IMR-90 (cell line): ENCODE data around the gene ARL8B. TPM values are rescaled to one million over a fixed set of nuclear protein-coding genes. Genes with fewer than 3 reads are reported as not detected.
"Not testable (repeated sequence)": the region's sequence is repeated elsewhere in the genome, so short reads cannot be mapped to it uniquely, and the experiment has no call there.

Source experiments
- ATAC-seq: fragments of 200-7000 bp; cut with Tn5 transposase; 2 replicates; pipeline ENCODE4 v1.9.1; 2020; ENCODE audit warnings: low read depth, mild to moderate bottlenecking, moderate library complexity
- BruUV-seq: library from RNA; stranded (reverse); fragments of 400-500 nt; replicated peaks from 2 replicates; lab custom pipeline; 2021; lab: Mats Ljungman, UMichigan
- CTCF ChIA-PET: fragments of 300-600 bp; formaldehyde crosslinking; extraction: SDS; loops from one replicate; lab custom pipeline; 2021; ENCODE audit warnings: antibody characterized with exemption; lab: Yijun Ruan, JAX
- POLR2A ChIA-PET: fragments of 300-600 bp; sonication (Branson Sonifier 250); formaldehyde crosslinking; loops from one replicate; lab custom pipeline; 2022; ENCODE audit warnings: antibody characterized with exemption; ENCODE audit not compliant: unreplicated experiment; lab: Charles Lee
- DNase-seq: peaks from one replicate; pipeline ENCODE4 v3.0.0; 2013
- H2AFZ ChIP-seq: replicated peaks from 2 replicates; pipeline ENCODE3; 2013; ENCODE audit warnings: low read length, mild to moderate bottlenecking; ENCODE audit not compliant: poor library complexity
- H2AK5ac ChIP-seq: 2 replicates; pipeline ENCODE4 v1.6.1; 2013; ENCODE audit warnings: low read depth, low read length, inconsistent platforms
- H2AK9ac ChIP-seq: replicated peaks from 2 replicates; pipeline ENCODE3; 2013; ENCODE audit warnings: mild to moderate bottlenecking, low read depth, low read length, moderate library complexity; ENCODE audit not compliant: poor library complexity
- H2BK120ac ChIP-seq: 2 replicates; pipeline ENCODE4 v1.6.1; 2013; ENCODE audit warnings: low read depth, low read length, inconsistent platforms
- H2BK15ac ChIP-seq: 3 replicates; pipeline ENCODE4 v1.6.1; 2013; ENCODE audit warnings: low read depth, low read length, inconsistent platforms
- H2BK20ac ChIP-seq: 2 replicates; pipeline ENCODE4 v1.6.1; 2013; ENCODE audit warnings: low read depth, mild to moderate bottlenecking, inconsistent platforms, low read length, moderate library complexity
- H2BK5ac ChIP-seq: 2 replicates; pipeline ENCODE4 v1.6.1; 2013; ENCODE audit warnings: mild to moderate bottlenecking, low read depth, low read length, inconsistent platforms; ENCODE audit not compliant: poor library complexity, severe bottlenecking
- H3K14ac ChIP-seq: replicated peaks from 2 replicates; pipeline ENCODE4 v1.6.1; 2013; ENCODE audit warnings: low read depth, low read length, inconsistent platforms
- H3K18ac ChIP-seq: 2 replicates; pipeline ENCODE4 v1.6.1; 2013; ENCODE audit warnings: low read depth, low read length, control low read depth
- H3K23ac ChIP-seq: 2 replicates; pipeline ENCODE4 v1.6.1; 2013; ENCODE audit warnings: low read depth, low read length, inconsistent platforms
- H3K27ac ChIP-seq: 2 replicates; pipeline ENCODE4 v1.5.1; 2013; ENCODE audit warnings: mild to moderate bottlenecking, control low read depth, low read length; ENCODE audit not compliant: insufficient read depth
- H3K27me3 ChIP-seq: 2 replicates; pipeline ENCODE4 v1.6.1; 2013; ENCODE audit warnings: low read length; ENCODE audit not compliant: control insufficient read depth, insufficient read depth
- H3K36me3 ChIP-seq: 2 replicates; pipeline ENCODE4 v1.6.1; 2013; ENCODE audit warnings: low read length, mixed read lengths; ENCODE audit not compliant: control insufficient read depth, insufficient read depth
- H3K4ac ChIP-seq: 2 replicates; pipeline ENCODE4 v1.6.1; 2013; ENCODE audit warnings: low read depth, low read length, inconsistent platforms
- H3K4me1 ChIP-seq: 2 replicates; pipeline ENCODE4 v1.6.1; 2013; ENCODE audit warnings: low read length, mixed read lengths; ENCODE audit not compliant: control insufficient read depth, insufficient read depth
- H3K4me2 ChIP-seq: 2 replicates; pipeline ENCODE4 v1.6.1; 2013; ENCODE audit warnings: low read depth, mild to moderate bottlenecking, control low read depth, low read length, moderate library complexity
- H3K4me3 ChIP-seq: 2 replicates; pipeline ENCODE4 v1.5.1; 2013; ENCODE audit warnings: low read depth, mild to moderate bottlenecking, control low read depth, low read length, moderate library complexity; ENCODE audit not compliant: insufficient read depth
- H3K56ac ChIP-seq: 2 replicates; pipeline ENCODE4 v1.6.1; 2013; ENCODE audit warnings: low read length, inconsistent platforms; ENCODE audit not compliant: insufficient read depth; ENCODE audit errors: extremely low read depth
- H3K79me1 ChIP-seq, 2 experiments: 2 replicates each; pipeline ENCODE4 v1.6.1; 2013; ENCODE audit warnings: low read length in 2 of 2, inconsistent platforms in 1 of 2, low read depth in 1 of 2
- H3K9ac ChIP-seq: 2 replicates; pipeline ENCODE4 v1.6.1; 2013; ENCODE audit warnings: low read depth, low read length, control low read depth
- H3K9me1 ChIP-seq: 2 replicates; pipeline ENCODE4 v1.6.1; 2013; ENCODE audit warnings: low read length, inconsistent platforms; ENCODE audit not compliant: insufficient read depth
- H3K9me3 ChIP-seq: 2 replicates; pipeline ENCODE4 v1.6.1; 2013; ENCODE audit warnings: low read length; ENCODE audit not compliant: control insufficient read depth, insufficient read depth
- H4K20me1 ChIP-seq: 2 replicates; pipeline ENCODE4 v1.6.1; 2013; ENCODE audit warnings: low read length, inconsistent platforms; ENCODE audit not compliant: insufficient read depth
- H4K5ac ChIP-seq: 2 replicates; pipeline ENCODE4 v1.6.1; 2013; ENCODE audit warnings: mild to moderate bottlenecking, low read depth, low read length, control low read depth
- H4K8ac ChIP-seq, 2 experiments: 2 replicates each; pipeline ENCODE4 v1.6.1; 2013; ENCODE audit warnings: low read depth in 2 of 2, low read length in 2 of 2, control low read depth in 1 of 2, inconsistent platforms in 1 of 2
- H4K91ac ChIP-seq: 2 replicates; pipeline ENCODE4 v1.6.1; 2013; ENCODE audit warnings: low read depth, low read length, inconsistent platforms; ENCODE audit not compliant: insufficient read depth
- WGBS, 2 experiments: methylation state at CpG; one replicate each; pipeline versions ENCODE4 v1.1.5 to v1.1.7; 2013; ENCODE audit warnings: missing lambda C conversion rate in 2 of 2; ENCODE audit not compliant: insufficient read length in 1 of 2; ENCODE audit errors: extremely low coverage in 2 of 2; 5-methylcytosine and 5-hydroxymethylcytosine counted together
- dilution Hi-C: fragments of 300-500 bp; cut with HindIII; formaldehyde crosslinking; loops from one replicate; pipeline ENCODE4 v1.14.3; 2018; ENCODE audit warnings: low sequenced_read_pairs; ENCODE audit not compliant: unreplicated experiment
- in situ Hi-C: fragments of 300-500 bp; cut with MboI; formaldehyde crosslinking; loops from 3 replicates; pipeline ENCODE4 v1.14.3; 2019; ENCODE audit warnings: low sequenced_read_pairs, inconsistent platforms, mixed read lengths
- intact Hi-C: fragments of 100-400 bp; cut with micrococcal nuclease; formaldehyde crosslinking; loops from 2 replicates; pipeline ENCODE4 v1.10.0; 2022
- polyA plus RNA-seq, 3 experiments: library from polyadenylated mRNA; depleted of rRNA; stranded (reverse); fragments of >200 nt; gene quantifications; 2 replicates each; pipeline ENCODE4 v1.2.3, GENCODE V29; 2012; ENCODE audit warnings: low replicate concordance in 1 of 3
- total RNA-seq: library from RNA; depleted of rRNA; stranded (reverse); fragments of >200 nt; gene quantifications from 2 replicates; pipeline ENCODE4 v1.2.3, GENCODE V29; 2012

The ARL8B gene
- total and polyA plus RNA-seq, 2 of the 4 experiments (the other 2 are of a cell fraction) = 32.3 to 47.0 TPM

DNA sequence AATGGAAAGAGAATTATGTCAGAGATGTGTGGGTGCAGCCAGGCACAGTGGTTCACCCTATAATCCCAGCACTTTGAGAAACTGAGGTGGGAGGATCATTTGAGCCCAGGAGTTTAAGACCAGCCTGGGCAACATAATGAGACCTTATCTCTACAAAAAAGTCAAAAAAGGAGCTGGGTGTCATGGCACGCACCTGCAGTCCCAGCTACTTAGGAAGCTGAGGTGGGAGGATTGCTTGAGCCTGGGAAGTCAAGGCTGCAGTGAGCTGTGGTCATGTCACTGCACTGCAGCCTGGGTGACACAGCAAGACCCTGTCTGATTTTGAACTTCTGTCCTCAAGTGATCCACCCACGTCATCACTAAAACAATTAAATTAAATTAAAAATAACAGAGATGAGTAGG lies 15.2 kb upstream of the ARL8B start:
- CTCF ChIA-PET, H4K8ac ChIP-seq, in situ Hi-C loops, H4K5ac ChIP-seq, H3K9me1 ChIP-seq, intact Hi-C loops, H4K91ac ChIP-seq, H3K56ac ChIP-seq, H3K36me3 ChIP-seq, H3K18ac ChIP-seq, H3K4me2 ChIP-seq, BruUV-seq, H2AK9ac ChIP-seq, H2BK15ac ChIP-seq, H2AFZ ChIP-seq, H3K9me3 ChIP-seq, H3K4ac ChIP-seq, H3K27ac ChIP-seq, H3K4me1 ChIP-seq, H3K9ac ChIP-seq, H2BK20ac ChIP-seq, H3K23ac ChIP-seq, H2BK120ac ChIP-seq, dilution Hi-C loops, H2BK5ac ChIP-seq, ATAC-seq, H3K27me3 ChIP-seq, H3K4me3 ChIP-seq, H2AK5ac ChIP-seq, H4K20me1 ChIP-seq, H3K79me1 ChIP-seq, POLR2A ChIA-PET, H3K14ac ChIP-seq, DNase-seq: not testable (repeated sequence)
- no CpG with 5 or more reads among the region's 2 CpGs for WGBS, 2 experiments
